Fibroblast of skin of right biceps (primary cell): ENCODE results near the gene GRIN2A.

Experiments used
- DNase-seq: peaks from one replicate; pipeline ENCODE4 v3.0.0-alpha.2; 2013

GRIN2A gene

GRCh38 chr16:9846362-9847099, 335.7 kb downstream of the GRIN2A start:
- no peak for DNase-seq

- DNase-seq = peak; percentile 89
Observed at GRCh38 chr16:9845661-9846361, 336.4 kb downstream of the GRIN2A start.

GRCh38 chr16:9844361-9844760, 337.9 kb downstream of the GRIN2A start:
- DNase-seq = peak; percentile 90

GRCh38 chr16:9843424-9844018, 338.7 kb downstream of the GRIN2A start:
- peak; percentile 94 for DNase-seq

GRCh38 chr16:9840761-9841665, 341.2 kb downstream of the GRIN2A start:
- no peak for DNase-seq

GRCh38 chr16:9837481-9837880, 344.7 kb downstream of the GRIN2A start:
- no peak for DNase-seq

- peak; percentile 56 for DNase-seq
Observed at GRCh38 chr16:9836118-9836736, 346.0 kb downstream of the GRIN2A start.

GRCh38 chr16:9827062-9827752, 355.0 kb downstream of the GRIN2A start:
- no peak for DNase-seq

GRCh38 chr16:9826656-9827055, 355.6 kb downstream of the GRIN2A start:
- no peak for DNase-seq

- peak; percentile 33 for DNase-seq
Observed at GRCh38 chr16:9824200-9825068, 357.8 kb downstream of the GRIN2A start.

GRCh38 chr16:9823510-9823909, 358.7 kb downstream of the GRIN2A start:
- no peak for DNase-seq

- no peak for DNase-seq
Observed at GRCh38 chr16:9821970-9822369, 360.3 kb downstream of the GRIN2A start.

GRCh38 chr16:9821331-9821730, 360.9 kb downstream of the GRIN2A start:
- DNase-seq = no peak

- DNase-seq = no peak
Observed at GRCh38 chr16:9820476-9821246, 361.6 kb downstream of the GRIN2A start.

GRCh38 chr16:9818702-9819101, 363.5 kb downstream of the GRIN2A start:
- no peak for DNase-seq

- DNase-seq = no peak
Observed at GRCh38 chr16:9817586-9817985, 364.6 kb downstream of the GRIN2A start.

GRCh38 chr16:9816644-9817043, 365.6 kb downstream of the GRIN2A start:
- DNase-seq = no peak

GRCh38 chr16:9813665-9814064, 368.6 kb downstream of the GRIN2A start:
- no peak for DNase-seq

- no peak for DNase-seq
Observed at GRCh38 chr16:9808210-9808609, 374.0 kb downstream of the GRIN2A start.

- DNase-seq = no peak
Observed at GRCh38 chr16:9807302-9807701, 374.9 kb downstream of the GRIN2A start.
